ENCODE data around the gene PSIP1.

- TF ChIP-seq CTCF (IDR thresholded peaks at IDR 0.05; ENCODE audit: low read depth, low read length, poor library complexity, severe bottlenecking) (no peak), EZH2phosphoT487 (IDR thresholded peaks at IDR 0.05; ENCODE audit: borderline replicate concordance, low read length) (no peak)
Observed at GRCh38 chr9:15512204-15512603, 1.4 kb upstream of the PSIP1 start.
